K562 (cell line): ENCODE results near the gene BEST2. TPM values are rescaled to one million over a fixed set of nuclear protein-coding genes. Genes with fewer than 3 reads are reported as not detected.
"Not testable (repeated sequence)": the region's sequence is repeated elsewhere in the genome, so short reads cannot be mapped to it uniquely, and the experiment has no call there.

Source experiments
- ATAC-seq: fragments of 200-7000 bp; cut with Tn5 transposase; 3 replicates; pipeline ENCODE4 v1.9.1; 2020; ENCODE audit warnings: moderate library complexity
- BruUV-seq: library from RNA; stranded (reverse); fragments of 400-500 nt; replicated peaks from 2 replicates; lab custom pipeline; 2021; lab: Mats Ljungman, UMichigan
- CTCF ChIA-PET: fragments of 300-600 bp; formaldehyde crosslinking; extraction: SDS; loops from one replicate; lab custom pipeline; 2021; ENCODE audit warnings: low intra/inter-chr PET ratio; lab: Yijun Ruan, JAX
- POLR2A ChIA-PET: fragments of 300-600, 350-650 bp; sonication (Branson Sonifier 250); formaldehyde crosslinking; extraction: SDS; loops from one replicate; lab custom pipeline; 2021; ENCODE audit warnings: antibody characterized with exemption, inconsistent platforms; lab: Yijun Ruan, JAX
- DNase-seq, 4 experiments: peaks; one replicate each; pipeline versions ENCODE4 v3.0.0 to v3.0.0-alpha.2; 2011 to 2018; ENCODE audit warnings: low spot score in 3 of 4, mixed read lengths in 3 of 4; ENCODE audit errors: extremely low read depth in 1 of 4
- FAIRE-seq: peaks from 2 replicates; lab custom pipeline; 2011; peaks lifted over from hg19 to GRCh38; lab: Jason Lieb, UNC
- H2AFZ ChIP-seq: 2 replicates; pipeline ENCODE4 v1.6.0; 2011; ENCODE audit warnings: low read depth, low read length, control low read depth, inconsistent platforms
- H3K27ac ChIP-seq: fragments of 200-600 bp; 3 replicates; pipeline ENCODE4 v1.8.0; 2011; ENCODE audit warnings: low read depth, mild to moderate bottlenecking, control low read depth, inconsistent platforms, low read length, moderate library complexity, mixed read lengths; ENCODE audit errors: extremely low read depth
- H3K27me3 ChIP-seq, 2 experiments: fragments of 300-600 bp in 1 of 2; 2 replicates in 1 of 2; 3 replicates in 1 of 2; pipeline versions ENCODE4 v1.6.0 to v1.8.0; 2011; ENCODE audit warnings: inconsistent platforms in 2 of 2, low read length in 2 of 2, mild to moderate bottlenecking in 1 of 2, mixed read lengths in 1 of 2, moderate library complexity in 1 of 2; ENCODE audit not compliant: control insufficient read depth in 2 of 2, insufficient read depth in 2 of 2
- H3K36me3 ChIP-seq: fragments of 300-600 bp; 3 replicates; pipeline ENCODE4 v1.8.0; 2011; ENCODE audit warnings: mild to moderate bottlenecking, low read length, inconsistent platforms; ENCODE audit not compliant: control insufficient read depth, insufficient read depth
- H3K4me1 ChIP-seq, 2 experiments: fragments of 200-600 bp in 1 of 2; replicated peaks in 1 of 2; 2 replicates in 1 of 2; 3 replicates in 1 of 2; pipeline versions ENCODE4 v1.5.1 to v1.8.0; 2011; ENCODE audit warnings: inconsistent platforms in 2 of 2, low read length in 2 of 2, mild to moderate bottlenecking in 1 of 2, mixed read lengths in 1 of 2, moderate library complexity in 1 of 2; ENCODE audit not compliant: control insufficient read depth in 2 of 2, insufficient read depth in 2 of 2
- H3K4me2 ChIP-seq: 2 replicates; pipeline ENCODE4 v1.6.1; 2011; ENCODE audit warnings: low read length, control low read depth, inconsistent platforms, mixed read lengths; ENCODE audit not compliant: insufficient read depth
- H3K4me3 ChIP-seq: fragments of 200-600 bp; sonication (generic), shearing (Covaris generic); 2 replicates; pipeline ENCODE4 v1.5.1; 2016; ENCODE audit warnings: control low read depth, inconsistent platforms
- H3K79me2 ChIP-seq: fragments of 200-600 bp; 3 replicates; pipeline ENCODE4 v1.8.0; 2011; ENCODE audit warnings: low read length, inconsistent platforms; ENCODE audit not compliant: control insufficient read depth, insufficient read depth
- H3K9ac ChIP-seq, 2 experiments: 2 replicates each; pipeline versions ENCODE4 v1.6.0 to v1.6.1; 2011; ENCODE audit warnings: low read depth in 2 of 2, low read length in 2 of 2, control low read depth in 1 of 2, inconsistent platforms in 1 of 2, mild to moderate bottlenecking in 1 of 2, mixed read lengths in 1 of 2; ENCODE audit not compliant: insufficient read depth in 1 of 2
- H3K9me1 ChIP-seq: one replicate; pipeline ENCODE4 v1.6.0; 2011; ENCODE audit warnings: inconsistent platforms, mild to moderate bottlenecking, low read length, moderate library complexity; ENCODE audit not compliant: control insufficient read depth, insufficient read depth
- H3K9me3 ChIP-seq: replicated peaks from 2 replicates; pipeline ENCODE4 v1.5.1; 2011; ENCODE audit warnings: low read depth, low read length, inconsistent platforms; ENCODE audit not compliant: control insufficient read depth, insufficient read depth
- H4K20me1 ChIP-seq: replicated peaks from 2 replicates; pipeline ENCODE4 v1.6.1; 2011; ENCODE audit warnings: low read length, inconsistent platforms, mixed read lengths; ENCODE audit not compliant: control insufficient read depth, insufficient read depth
- POLR2G ChIP-seq: fragments of 200-400 bp; formaldehyde crosslinking; IDR thresholded peaks from 2 replicates; pipeline ENCODE4 v1.6.1; 2017; ENCODE audit warnings: low read depth, mild to moderate bottlenecking, antibody characterized with exemption, low read length, moderate library complexity
- TCF7 ChIP-seq: sonication (generic); IDR thresholded peaks from 2 replicates; pipeline ENCODE4 v1.6.1; 2016; ENCODE audit warnings: antibody characterized with exemption, borderline replicate concordance
- WGBS: fragments of 100-300 bp; shearing (Covaris generic); methylation state at CpG from one replicate; pipeline ENCODE4 v1.1.6; 2016; ENCODE audit warnings: low coverage, mixed read lengths; ENCODE audit not compliant: insufficient coverage; ENCODE audit errors: missing lambda C conversion rate; 5-methylcytosine and 5-hydroxymethylcytosine counted together
- in situ Hi-C: fragments of 300-500 bp; cut with MboI; formaldehyde crosslinking; loops from 4 replicates; pipeline ENCODE4 v1.15.0; 2018; ENCODE audit warnings: inconsistent platforms, mixed read lengths
- intact Hi-C: fragments of 100-400 bp; cut with micrococcal nuclease; formaldehyde crosslinking; loops from 2 replicates; pipeline ENCODE4 v1.14.2; 2022
- polyA plus RNA-seq, 8 experiments: library from polyadenylated mRNA; depleted of rRNA in 4 of 8; stranded (reverse) in 5 of 8; unstranded in 3 of 8; fragments of >200 nt; fragmentation: Nextera tagmentation in 2 of 8; fragmentation: Illumina TruSeq in 1 of 8; extraction: Ambion mirVana in 2 of 8; extraction: Trizol in 1 of 8; gene quantifications; 2 replicates each; pipeline versions ENCODE4 v1.2.1 to v1.2.3, GENCODE V29; 2011 to 2014; ENCODE audit warnings: inconsistent platforms in 1 of 8, missing spikeins in 1 of 8
- total RNA-seq, 7 experiments: library from RNA; depleted of rRNA in 6 of 7; stranded (reverse); fragments of >200 nt in 6 of 7; fragmentation: Illumina TruSeq in 2 of 7; extraction: Trizol in 2 of 7; gene quantifications; 2 replicates each; pipeline versions ENCODE4 v1.2.1 to v1.2.3, GENCODE V29; 2011 to 2021; ENCODE audit warnings: low replicate concordance in 1 of 7

BEST2 gene
- total and polyA plus RNA-seq, 9 of the 15 experiments (the other 6 are each of a cell fraction or from before 2014, with no cell fraction given): not detected

DNA sequence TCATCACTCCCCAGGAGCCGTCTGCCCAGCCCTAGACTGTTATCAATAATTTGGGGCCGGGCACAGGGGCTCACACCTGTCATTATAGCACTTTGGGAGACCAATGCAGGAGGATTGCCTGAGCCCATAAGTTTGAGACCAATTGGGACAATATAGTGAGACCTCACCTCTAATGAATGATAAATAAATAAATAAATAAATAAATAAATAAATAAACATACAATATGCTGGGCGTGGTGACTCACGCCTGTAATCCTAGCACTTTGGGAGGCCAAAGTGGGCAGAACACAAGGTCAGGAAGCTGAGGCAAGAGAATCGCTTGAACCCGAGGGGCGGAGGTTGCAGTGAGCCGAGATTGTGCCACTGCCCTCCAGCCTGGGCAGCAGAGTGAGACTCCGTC, 38.3 kb upstream of the BEST2 start:
- in situ Hi-C loops: loop anchor here (5.0 kb wide), 1 partner anchor 84 kb away; no protein-coding TSS in a partner anchor
- not testable (repeated sequence) for BruUV-seq

GRCh38 chr19:12715102-12715501, 36.5 kb upstream of the BEST2 start:
- Histone ChIP-seq H3K9me3 (no peaks in the 10 kb centered on the region), H3K9me1 (peaks cover 7% of the 10 kb centered on the region), H2AFZ (no peak overlapping the region)
- no peak for FAIRE-seq
- no peak for TF ChIP-seq TCF7
- TF ChIP-seq POLR2G: peak; percentile 50; the same call in 1 of the 2 replicates
- TF ChIP-seq, all 486 proteins: peak for 1
- Histone ChIP-seq H3K27ac (no peak overlapping the region), H3K27me3 (no peaks in the 10 kb centered on the region), H3K4me2 (no peak overlapping the region), H3K9ac (no peak overlapping the region; a peak in 1 of 4 replicates), H3K79me2 (peaks cover 49% of the 10 kb centered on the region), H3K4me3 (no peak overlapping the region), H3K4me1 (peaks cover 0 to 29% of the 10 kb centered on the region in 2 experiments; a peak in 2 of 5 replicates), H4K20me1 (peaks cover 6% of the 10 kb centered on the region), H3K36me3 (peaks cover 90% of the 10 kb centered on the region)
- intact Hi-C loops: no loop called here
- CTCF ChIA-PET: no interaction called here
- ATAC-seq: no peak
- no peak for DNase-seq
- WGBS: 95% methylated on average over 10 of the region's 15 CpGs
- no TSS peak for BruUV-seq
- POLR2A ChIA-PET: no interaction called here
- in situ Hi-C loops: no loop called here

More for the DNA sequence above, 38.3 kb upstream of the BEST2 start:
- Histone ChIP-seq H3K4me1 (peaks cover 0 to 20% of the 10 kb centered on the region in 2 experiments; a peak in 2 of 5 replicates), H3K79me2 (peaks cover 31% of the 10 kb centered on the region), H3K36me3 (peaks cover 90% of the 10 kb centered on the region)
- POLR2A ChIA-PET, FAIRE-seq, H3K4me2 ChIP-seq, CTCF ChIA-PET, H2AFZ ChIP-seq, H3K27ac ChIP-seq, H3K9me3 ChIP-seq, ATAC-seq, H4K20me1 ChIP-seq, intact Hi-C loops, H3K9me1 ChIP-seq, DNase-seq, H3K27me3 ChIP-seq, H3K4me3 ChIP-seq, H3K9ac ChIP-seq: not testable (repeated sequence)
- 98% methylated on average over 9 of the region's 9 CpGs for WGBS
